NCI-H2227 (cell line): ENCODE data around the gene PCSK6.

Experiments used
- DNase-seq: peaks from one replicate; lab custom pipeline; 2025; ENCODE audit not compliant: unreplicated experiment; lab: John Stamatoyannopoulos, UW

PCSK6 gene

DNA sequence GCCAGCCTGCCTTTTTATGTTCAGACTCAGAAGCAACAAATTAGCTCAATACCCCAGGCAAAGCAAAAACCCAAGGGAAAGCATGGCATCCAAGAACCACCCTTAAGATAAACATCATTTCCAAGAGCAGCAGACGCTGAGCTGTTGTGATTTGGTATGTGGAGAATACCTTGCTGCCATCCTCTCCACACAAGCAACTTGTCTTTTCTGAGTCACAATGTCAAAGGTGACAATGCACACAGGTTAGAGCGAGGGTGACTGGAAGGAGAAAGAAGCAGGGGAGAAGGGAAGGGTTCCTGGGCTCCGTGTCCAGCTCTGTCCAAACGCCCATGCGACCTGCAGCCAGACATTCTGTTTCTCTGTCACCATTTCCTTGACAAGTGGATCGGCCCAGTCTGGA lies 6.0 kb downstream of the PCSK6 start:
- no peak for DNase-seq

- DNase-seq = no peak
Observed at GRCh38 chr15:101482526-101483371, 6.8 kb downstream of the PCSK6 start.

- DNase-seq = no peak
Observed at GRCh38 chr15:101481917-101482525, 7.5 kb downstream of the PCSK6 start.

GRCh38 chr15:101481381-101481705 lies 8.2 kb downstream of the PCSK6 start:
- DNase-seq = no peak

- DNase-seq = no peak
Observed at GRCh38 chr15:101480613-101481380, 8.7 kb downstream of the PCSK6 start.

DNA sequence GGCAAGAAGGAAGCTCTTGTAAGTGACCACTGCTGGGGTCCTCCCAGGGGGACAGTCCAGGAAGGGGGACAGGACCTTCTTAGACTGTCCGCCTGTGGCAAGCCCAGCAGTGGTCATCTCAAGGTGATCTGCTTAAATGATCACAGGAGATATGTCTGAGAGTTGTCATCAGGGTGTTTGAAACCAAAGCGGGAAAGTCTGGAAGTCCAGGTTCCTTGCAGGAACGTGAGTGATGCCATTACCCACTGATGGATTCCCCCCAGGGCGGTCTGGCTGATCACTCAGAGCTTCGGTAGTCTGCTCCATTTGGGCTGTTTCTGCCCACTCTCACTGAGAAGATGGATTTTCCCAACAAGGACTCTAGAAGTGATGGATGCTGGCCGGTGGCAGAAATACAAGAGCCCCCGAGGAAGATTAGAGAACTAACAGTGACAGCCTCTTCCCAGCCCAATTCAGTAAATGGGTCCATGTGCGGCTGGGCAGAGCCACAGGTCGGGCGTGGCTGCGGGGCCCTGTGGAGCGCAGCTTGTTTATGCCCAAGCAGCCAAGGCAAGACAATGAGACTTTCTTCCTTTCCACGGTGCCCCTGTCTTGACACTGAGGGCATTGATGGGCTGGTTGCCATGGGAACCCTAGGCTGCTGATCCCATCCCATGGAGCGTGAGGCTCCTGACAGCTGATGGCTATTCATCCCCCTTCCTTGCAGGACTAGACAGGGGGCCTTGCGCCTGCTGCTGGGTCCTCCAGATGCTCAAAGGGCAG lies 9.5 kb downstream of the PCSK6 start:
- no peak for DNase-seq

GRCh38 chr15:101479342-101479845 lies 10.1 kb downstream of the PCSK6 start:
- no peak for DNase-seq

DNA sequence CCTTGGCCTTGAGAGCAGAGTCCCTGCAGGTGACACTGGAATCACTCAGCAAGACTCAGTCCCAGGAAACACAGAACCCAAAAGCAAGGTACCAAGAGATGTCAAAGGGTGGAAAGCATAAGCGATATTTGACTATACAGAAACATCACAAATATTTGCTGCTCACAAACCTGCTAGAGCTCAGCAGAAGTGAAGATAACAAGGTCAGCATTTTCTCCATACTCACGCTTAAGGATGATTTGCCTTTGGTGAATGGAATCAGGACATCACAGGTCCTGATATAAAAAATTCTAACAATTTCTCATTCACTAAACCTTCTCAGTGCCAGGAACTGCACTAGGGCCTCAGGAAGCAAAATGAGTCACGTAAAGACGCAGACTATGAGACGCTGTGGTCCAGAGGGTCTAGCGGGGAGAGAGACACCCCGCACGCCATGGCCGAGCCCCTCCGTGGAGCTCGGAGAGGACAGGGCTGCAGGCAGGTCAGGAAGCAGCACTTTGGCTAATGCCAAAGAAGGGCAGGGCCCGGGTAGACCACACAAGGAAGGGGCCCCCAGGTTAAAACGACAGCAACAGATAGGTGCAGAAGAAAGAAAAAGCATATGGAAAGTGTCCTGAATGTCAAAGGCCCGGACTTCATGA lies 10.7 kb downstream of the PCSK6 start:
- no peak for DNase-seq

- no peak for DNase-seq
Observed at GRCh38 chr15:101477851-101478362, 11.6 kb downstream of the PCSK6 start.

DNA sequence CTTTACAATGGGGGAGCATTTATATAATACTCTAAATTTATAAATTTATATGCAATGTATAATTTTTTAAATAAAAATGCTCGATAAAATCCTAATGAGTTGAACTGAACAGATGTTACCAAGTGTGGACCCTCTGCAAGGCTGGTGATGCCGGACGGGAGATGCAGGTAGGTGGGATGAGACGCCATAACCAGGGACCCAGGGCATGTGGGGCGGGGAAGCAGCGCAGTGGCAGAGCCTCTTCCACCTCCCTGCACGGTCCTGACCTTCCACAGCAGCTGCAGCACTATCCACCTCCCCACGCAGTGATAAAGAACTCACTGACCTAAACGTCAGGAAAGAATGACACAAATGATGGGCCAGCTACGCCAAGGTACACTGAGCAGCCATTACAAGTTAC lies 12.8 kb downstream of the PCSK6 start:
- DNase-seq = no peak

DNA sequence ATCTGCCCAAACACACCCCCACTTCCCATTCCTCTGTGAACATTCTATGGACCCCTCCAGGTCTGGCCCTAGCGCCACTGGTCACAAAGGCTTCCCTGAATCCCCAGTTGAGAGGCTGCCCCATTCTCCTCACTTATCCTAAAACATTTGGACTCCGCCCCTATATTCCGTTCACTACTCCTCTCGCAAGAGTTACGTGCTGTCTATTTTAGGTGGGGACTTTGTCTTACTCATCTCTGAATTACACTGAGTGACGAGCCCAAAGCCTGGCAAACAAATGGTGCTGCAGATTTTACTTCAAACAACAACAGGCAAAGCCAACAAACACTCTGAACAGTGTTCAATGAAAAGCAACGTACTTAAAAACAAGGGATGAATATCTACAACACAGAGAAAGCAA lies 14.5 kb downstream of the PCSK6 start:
- no peak for DNase-seq

DNA sequence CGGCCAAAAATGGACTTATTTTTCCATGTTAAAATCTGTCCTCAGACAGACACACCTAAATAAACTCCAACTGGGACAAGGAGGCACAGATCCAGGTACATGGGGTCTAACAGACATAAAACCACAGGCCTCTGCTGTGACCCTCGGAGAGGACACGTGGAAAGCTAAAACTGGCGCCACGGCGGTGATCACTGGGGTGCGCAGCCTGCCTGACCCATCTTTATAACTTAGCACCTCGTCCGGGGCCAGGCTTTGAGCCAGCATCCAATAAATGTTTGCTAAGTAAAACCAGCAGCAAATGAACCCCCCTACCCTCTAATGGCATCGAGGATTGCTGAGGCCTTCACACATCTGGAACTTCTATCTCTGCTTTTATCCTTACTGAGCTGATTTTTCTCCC lies 15.3 kb downstream of the PCSK6 start:
- no peak for DNase-seq

DNA sequence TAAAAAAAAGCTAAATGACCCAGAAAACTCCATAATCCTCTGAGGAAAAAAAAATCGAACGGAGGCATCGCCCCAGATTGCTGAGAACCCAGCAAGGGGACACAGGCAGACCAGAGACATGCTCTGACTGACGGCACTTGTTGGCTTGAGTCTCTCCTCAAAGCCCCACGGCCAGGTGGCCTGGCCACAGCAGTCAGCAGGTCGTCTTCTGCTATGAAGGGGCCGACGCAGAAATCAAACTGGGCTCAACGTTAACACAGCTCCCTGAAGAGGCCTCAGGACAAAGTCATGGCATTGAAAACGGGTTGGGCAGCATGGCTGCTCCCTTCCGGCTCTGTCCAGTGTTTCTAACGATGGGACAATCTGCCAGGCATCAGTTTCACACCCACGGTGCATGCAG lies 17.5 kb downstream of the PCSK6 start:
- DNase-seq = no peak

GRCh38 chr15:101470548-101471239 lies 18.8 kb downstream of the PCSK6 start:
- no peak for DNase-seq

- peak; percentile 1 for DNase-seq
Observed at GRCh38 chr15:101469520-101470288, 19.8 kb downstream of the PCSK6 start.

GRCh38 chr15:101466188-101466587 lies 23.3 kb downstream of the PCSK6 start:
- DNase-seq = no peak

GRCh38 chr15:101464999-101465669 lies 24.4 kb downstream of the PCSK6 start:
- DNase-seq = no peak

DNA sequence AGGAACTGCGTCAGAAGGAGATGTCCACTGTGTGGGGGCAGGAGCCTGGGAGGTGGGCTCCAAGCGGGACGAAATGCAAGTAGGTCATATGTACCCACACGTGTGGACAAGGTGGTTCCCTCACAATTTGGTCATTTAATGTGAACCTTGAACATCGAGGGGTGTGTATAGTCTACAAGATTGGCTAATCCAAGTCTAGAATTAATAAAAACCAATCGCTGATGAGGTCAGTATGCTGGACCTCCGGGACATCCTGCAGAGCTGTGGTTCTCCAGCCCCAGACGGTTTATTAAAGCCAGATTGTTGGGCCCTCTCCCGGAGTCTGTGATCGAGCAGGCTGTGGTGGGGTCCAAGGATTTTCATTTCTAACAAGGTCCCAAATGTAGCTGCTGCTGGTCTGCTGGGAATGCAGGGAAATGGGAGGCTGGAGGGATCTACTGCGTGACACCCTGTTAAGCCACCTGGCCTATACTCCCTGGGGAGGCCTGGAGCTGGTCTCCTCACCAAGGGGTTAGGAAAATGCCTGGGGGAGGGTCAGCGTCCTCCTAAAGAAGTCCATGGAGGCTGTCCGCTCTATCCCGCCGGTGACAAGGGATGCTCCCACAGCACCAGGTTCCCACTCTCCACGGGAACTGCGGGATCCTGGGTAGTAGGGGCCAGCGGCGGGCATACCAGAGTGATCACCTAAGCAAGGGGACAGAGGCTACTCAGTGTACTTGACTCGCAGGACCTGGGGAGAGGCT lies 25.1 kb downstream of the PCSK6 start:
- no peak for DNase-seq
